ENCODE data around the gene ATG3.

DNA sequence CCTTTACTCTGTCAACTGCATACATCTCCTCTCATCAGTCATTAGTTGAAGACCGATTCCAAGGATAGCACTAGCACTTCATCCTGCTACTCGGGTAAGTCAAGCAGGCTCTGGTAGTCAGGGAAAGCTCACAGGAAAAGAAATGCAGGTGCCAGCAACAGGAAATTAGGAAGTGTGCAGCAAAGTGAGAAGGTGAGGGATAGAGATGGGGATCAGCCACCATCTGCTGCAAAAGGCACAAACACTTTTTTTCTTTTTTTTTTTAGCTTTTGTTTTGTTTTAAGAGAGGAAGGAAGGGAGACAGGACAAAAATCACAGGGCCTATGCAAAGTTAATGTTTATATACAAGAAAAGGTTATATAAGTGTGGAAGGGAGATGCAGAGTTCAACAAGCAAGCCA is 53.5 kb downstream of the ATG3 start:
- TF ChIP-seq, protein P1, sequence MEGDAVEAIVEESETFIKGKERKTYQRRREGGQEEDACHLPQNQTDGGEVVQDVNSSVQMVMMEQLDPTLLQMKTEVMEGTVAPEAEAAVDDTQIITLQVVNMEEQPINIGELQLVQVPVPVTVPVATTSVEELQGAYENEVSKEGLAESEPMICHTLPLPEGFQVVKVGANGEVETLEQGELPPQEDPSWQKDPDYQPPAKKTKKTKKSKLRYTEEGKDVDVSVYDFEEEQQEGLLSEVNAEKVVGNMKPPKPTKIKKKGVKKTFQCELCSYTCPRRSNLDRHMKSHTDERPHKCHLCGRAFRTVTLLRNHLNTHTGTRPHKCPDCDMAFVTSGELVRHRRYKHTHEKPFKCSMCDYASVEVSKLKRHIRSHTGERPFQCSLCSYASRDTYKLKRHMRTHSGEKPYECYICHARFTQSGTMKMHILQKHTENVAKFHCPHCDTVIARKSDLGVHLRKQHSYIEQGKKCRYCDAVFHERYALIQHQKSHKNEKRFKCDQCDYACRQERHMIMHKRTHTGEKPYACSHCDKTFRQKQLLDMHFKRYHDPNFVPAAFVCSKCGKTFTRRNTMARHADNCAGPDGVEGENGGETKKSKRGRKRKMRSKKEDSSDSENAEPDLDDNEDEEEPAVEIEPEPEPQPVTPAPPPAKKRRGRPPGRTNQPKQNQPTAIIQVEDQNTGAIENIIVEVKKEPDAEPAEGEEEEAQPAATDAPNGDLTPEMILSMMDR (IDR thresholded peaks at IDR 0.05) = no peak
- no peak for TF ChIP-seq POLR2A (IDR thresholded peaks at IDR 0.05)
